ENCODE results near the gene MLST8. TPM values are rescaled to one million over a fixed set of nuclear protein-coding genes. Genes with fewer than 3 reads are reported as not detected.

MLST8 gene
- total and polyA plus RNA-seq, 12 donors: 19.3 to 43.1 (median 24.7) TPM

DNA sequence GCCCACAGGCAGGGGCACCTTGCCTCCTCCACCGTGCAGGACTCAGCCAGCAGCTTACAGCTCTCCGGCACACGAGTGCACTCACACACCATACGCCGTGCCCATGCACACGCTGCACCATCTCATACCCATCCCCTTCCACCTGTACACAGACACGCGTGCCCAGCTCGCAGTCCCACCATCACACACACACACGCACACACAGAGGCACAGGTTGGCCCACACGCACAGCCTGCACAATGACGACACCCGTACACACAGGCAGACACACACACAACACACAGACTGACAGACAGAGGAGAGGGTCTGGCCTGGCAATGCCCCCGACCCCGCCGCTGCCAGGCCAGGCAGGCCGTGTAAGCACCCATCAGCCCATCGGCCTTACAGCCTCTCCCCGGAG, 20.9 kb upstream of the MLST8 start:
- ATAC-seq (no peak), DNase-seq (no peak)
- Histone ChIP-seq H3K4me3 (no peak overlapping the region), H3K27me3 (no peaks in the 10 kb centered on the region), H3K9me3 (no peaks in the 10 kb centered on the region), H3K4me1 (no peaks in the 10 kb centered on the region), H3K27ac (no peak overlapping the region), H3K36me3 (no peaks in the 10 kb centered on the region)
- TF ChIP-seq, protein P1, sequence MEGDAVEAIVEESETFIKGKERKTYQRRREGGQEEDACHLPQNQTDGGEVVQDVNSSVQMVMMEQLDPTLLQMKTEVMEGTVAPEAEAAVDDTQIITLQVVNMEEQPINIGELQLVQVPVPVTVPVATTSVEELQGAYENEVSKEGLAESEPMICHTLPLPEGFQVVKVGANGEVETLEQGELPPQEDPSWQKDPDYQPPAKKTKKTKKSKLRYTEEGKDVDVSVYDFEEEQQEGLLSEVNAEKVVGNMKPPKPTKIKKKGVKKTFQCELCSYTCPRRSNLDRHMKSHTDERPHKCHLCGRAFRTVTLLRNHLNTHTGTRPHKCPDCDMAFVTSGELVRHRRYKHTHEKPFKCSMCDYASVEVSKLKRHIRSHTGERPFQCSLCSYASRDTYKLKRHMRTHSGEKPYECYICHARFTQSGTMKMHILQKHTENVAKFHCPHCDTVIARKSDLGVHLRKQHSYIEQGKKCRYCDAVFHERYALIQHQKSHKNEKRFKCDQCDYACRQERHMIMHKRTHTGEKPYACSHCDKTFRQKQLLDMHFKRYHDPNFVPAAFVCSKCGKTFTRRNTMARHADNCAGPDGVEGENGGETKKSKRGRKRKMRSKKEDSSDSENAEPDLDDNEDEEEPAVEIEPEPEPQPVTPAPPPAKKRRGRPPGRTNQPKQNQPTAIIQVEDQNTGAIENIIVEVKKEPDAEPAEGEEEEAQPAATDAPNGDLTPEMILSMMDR (IDR thresholded peaks at IDR 0.05): no peak
- intact Hi-C loops (cut with DNase I): no loop called here
- whole genome bisulfite sequencing, 2 donors: 88 to 90% methylated on average over 19 of the region's 19 CpGs

DNA sequence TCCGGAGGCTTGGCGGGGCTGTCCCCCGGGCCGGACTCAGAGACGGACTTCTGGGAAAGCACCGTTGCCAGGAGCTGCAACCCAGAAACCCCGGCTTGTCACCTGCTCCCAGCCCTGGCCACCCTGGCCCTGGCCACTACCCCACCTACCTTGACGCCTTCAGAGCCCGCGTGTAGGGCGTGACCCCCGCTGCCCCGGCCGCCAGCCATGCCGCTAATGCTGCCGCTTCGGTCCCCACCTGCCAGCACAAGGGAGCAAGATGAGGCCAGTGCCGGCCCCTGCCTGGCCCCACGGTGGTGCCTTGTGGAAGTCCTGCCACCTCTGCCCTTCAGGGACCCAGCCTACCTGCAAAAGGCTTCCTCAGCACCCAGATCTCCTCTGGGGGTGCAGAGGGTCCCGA, 20.3 kb upstream of the MLST8 start:
- 86 to 87% methylated on average over 17 to 20 of the region's 20 CpGs for WGBS, 2 donors
- H3K27ac ChIP-seq: no peak overlapping the region
- TF ChIP-seq, protein P1 (IDR thresholded peaks at IDR 0.05): no peak
- H3K27me3 ChIP-seq: no peaks in the 10 kb centered on the region
- H3K36me3 ChIP-seq: no peaks in the 10 kb centered on the region
- DNase-seq: no peak
- ATAC-seq: no peak
- intact Hi-C loops (cut with DNase I): no loop called here
- H3K4me3 ChIP-seq: no peak overlapping the region
- H3K9me3 ChIP-seq: no peaks in the 10 kb centered on the region
- no peaks in the 10 kb centered on the region for H3K4me1 ChIP-seq

DNA sequence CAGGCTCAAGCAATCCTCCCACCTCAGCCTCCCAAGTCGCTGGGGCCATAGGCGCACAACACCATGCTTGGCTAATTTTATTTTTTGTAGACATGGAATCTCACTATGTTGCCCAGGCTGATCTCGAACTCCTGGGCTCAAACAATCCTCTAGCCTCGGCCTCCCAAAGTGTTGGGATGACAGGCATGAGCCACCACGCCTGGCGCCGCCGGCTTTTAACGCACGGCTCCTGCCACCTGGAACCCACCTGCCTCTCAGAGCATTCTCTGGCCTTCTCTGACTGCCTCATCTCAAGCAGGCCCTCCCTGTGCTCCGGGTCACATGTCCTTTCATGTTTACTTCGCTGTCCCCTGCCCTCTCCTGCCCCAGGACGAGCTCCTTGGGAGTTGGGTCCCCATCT, 19.2 kb upstream of the MLST8 start:
- H3K9me3 ChIP-seq: no peaks in the 10 kb centered on the region
- H3K27me3 ChIP-seq: no peaks in the 10 kb centered on the region
- TF ChIP-seq, protein P1 (IDR thresholded peaks at IDR 0.05): no peak
- ATAC-seq (no peak), DNase-seq (no peak)
- intact Hi-C loops (cut with DNase I): no loop called here
- H3K4me1 ChIP-seq: no peaks in the 10 kb centered on the region
- H3K27ac ChIP-seq: no peak overlapping the region
- H3K4me3 ChIP-seq: no peak overlapping the region
- no peaks in the 10 kb centered on the region for H3K36me3 ChIP-seq
- WGBS, 2 donors: 88 to 91% methylated on average over 13 of the region's 13 CpGs

DNA sequence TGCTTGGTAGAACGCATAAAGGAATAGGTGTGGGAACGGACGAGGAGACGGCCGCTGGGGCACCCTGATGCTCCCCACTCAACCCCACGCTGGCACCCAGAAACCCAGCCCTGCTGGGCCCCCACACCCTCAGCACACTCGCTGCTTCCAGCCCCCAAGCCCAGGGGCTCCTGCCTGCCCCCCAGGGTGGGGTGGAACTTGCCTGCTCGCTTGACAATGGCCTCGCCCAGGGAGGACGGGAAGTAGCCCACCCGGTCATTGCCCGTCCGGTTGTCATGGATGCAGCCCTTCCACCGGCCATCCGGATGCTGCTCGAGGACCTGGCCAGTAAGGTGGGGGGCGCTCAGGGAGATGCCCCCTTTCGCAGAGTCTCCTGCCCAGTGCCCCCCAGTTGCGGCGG, 18.7 kb upstream of the MLST8 start:
- Histone ChIP-seq H3K4me3 (no peak overlapping the region), H3K27ac (no peak overlapping the region), H3K36me3 (no peaks in the 10 kb centered on the region), H3K27me3 (no peaks in the 10 kb centered on the region), H3K9me3 (no peaks in the 10 kb centered on the region), H3K4me1 (no peaks in the 10 kb centered on the region)
- WGBS, 2 donors: 79 to 89% methylated on average over 20 of the region's 20 CpGs
- DNase-seq: no peak
- intact Hi-C loops (cut with DNase I): no loop called here
- ATAC-seq: no peak
- TF ChIP-seq, protein P1 (IDR thresholded peaks at IDR 0.05): no peak

DNA sequence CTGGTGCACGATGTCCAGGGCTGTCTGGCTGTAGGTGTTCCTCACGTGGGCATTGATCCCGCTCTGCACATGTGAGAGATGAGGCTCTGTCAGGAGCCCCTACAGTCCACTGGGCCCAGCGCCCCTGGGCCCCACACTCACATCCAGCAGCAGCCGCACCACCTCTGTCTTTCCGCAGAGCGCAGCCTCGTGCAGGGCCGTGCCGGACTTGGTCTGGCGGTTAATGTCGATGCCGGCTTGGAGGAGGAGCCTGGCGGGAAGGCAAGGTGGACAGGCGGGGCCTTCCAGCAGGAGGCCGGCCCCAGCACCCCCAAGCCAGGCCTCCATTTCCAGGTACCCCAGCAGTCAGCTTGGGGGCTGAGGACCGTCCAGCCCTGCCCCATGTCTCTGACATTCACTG, 18.0 kb upstream of the MLST8 start:
- DNase-seq: no peak
- no peaks in the 10 kb centered on the region for H3K4me1 ChIP-seq
- H3K4me3 ChIP-seq: no peak overlapping the region
- H3K9me3 ChIP-seq: no peaks in the 10 kb centered on the region
- intact Hi-C loops (cut with DNase I): no loop called here
- WGBS, 2 donors: 79 to 81% methylated on average over 17 of the region's 17 CpGs
- no peaks in the 10 kb centered on the region for H3K27me3 ChIP-seq
- no peak for ATAC-seq
- TF ChIP-seq, protein P1 (IDR thresholded peaks at IDR 0.05): no peak
- H3K36me3 ChIP-seq: no peaks in the 10 kb centered on the region
- H3K27ac ChIP-seq: no peak overlapping the region
